Tibial artery (tissue), 4 donors: ENCODE data around the gene STK17B.
"Not testable (repeated sequence)": the region's sequence is repeated elsewhere in the genome, so short reads cannot be mapped to it uniquely, and the experiment has no call there.

Source experiments
- DNase-seq, 2 donors: peaks; one replicate each; pipeline ENCODE4 v3.0.0-alpha.2; 2019
- H3K27ac ChIP-seq, 2 donors: fragments of 200-600 bp; sonication (generic) in 1 of 2; 1 replicate in 1 of 2; 2 replicates in 1 of 2; pipeline ENCODE4 v1.5.1; 2018 to 2019; ENCODE audit warnings: mild to moderate bottlenecking in 1 of 2
- H3K27me3 ChIP-seq, 2 donors: fragments of 200-600 bp; sonication (generic) in 1 of 2; one replicate each; pipeline versions ENCODE4 v1.5.1 to v1.6.0; 2016 to 2019
- H3K36me3 ChIP-seq, 3 donors: fragments of 200-600 bp; sonication (generic) in 2 of 3; one replicate each; pipeline ENCODE4 v1.5.1; 2016 to 2019; ENCODE audit warnings: mild to moderate bottlenecking in 2 of 3
- H3K4me1 ChIP-seq, 4 donors: fragments of 200-600 bp; sonication (generic) in 2 of 4; 1 replicate in 3 of 4; 2 replicates in 1 of 4; pipeline ENCODE4 v1.5.1; 2016 to 2019
- H3K4me3 ChIP-seq, 2 donors: fragments of 200-600 bp; sonication (generic) in 1 of 2; 1 replicate in 1 of 2; 2 replicates in 1 of 2; pipeline ENCODE4 v1.5.1; 2018 to 2019; ENCODE audit warnings: mild to moderate bottlenecking in 2 of 2
- H3K9me3 ChIP-seq, 3 donors: fragments of 200-600 bp; sonication (generic) in 1 of 3; one replicate each; pipeline ENCODE4 v1.5.1; 2016 to 2019
- intact Hi-C: fragments of 100-400 bp; cut with DNase I; formaldehyde crosslinking; loops from one replicate; pipeline ENCODE4 v1.15.0; 2023; ENCODE audit warnings: low total_unique reads
- TF ChIP-seq, protein P1 (sequence below), 2 experiments: fragments of 200-600 bp in 1 of 2; fragments of 450-650 bp in 1 of 2; IDR thresholded peaks; one replicate each; pipeline ENCODE4 v1.5.1; 2017 to 2019; ENCODE audit warnings: antibody characterized with exemption in 2 of 2, mild to moderate bottlenecking in 1 of 2, moderate library complexity in 1 of 2

Gene STK17B

DNA sequence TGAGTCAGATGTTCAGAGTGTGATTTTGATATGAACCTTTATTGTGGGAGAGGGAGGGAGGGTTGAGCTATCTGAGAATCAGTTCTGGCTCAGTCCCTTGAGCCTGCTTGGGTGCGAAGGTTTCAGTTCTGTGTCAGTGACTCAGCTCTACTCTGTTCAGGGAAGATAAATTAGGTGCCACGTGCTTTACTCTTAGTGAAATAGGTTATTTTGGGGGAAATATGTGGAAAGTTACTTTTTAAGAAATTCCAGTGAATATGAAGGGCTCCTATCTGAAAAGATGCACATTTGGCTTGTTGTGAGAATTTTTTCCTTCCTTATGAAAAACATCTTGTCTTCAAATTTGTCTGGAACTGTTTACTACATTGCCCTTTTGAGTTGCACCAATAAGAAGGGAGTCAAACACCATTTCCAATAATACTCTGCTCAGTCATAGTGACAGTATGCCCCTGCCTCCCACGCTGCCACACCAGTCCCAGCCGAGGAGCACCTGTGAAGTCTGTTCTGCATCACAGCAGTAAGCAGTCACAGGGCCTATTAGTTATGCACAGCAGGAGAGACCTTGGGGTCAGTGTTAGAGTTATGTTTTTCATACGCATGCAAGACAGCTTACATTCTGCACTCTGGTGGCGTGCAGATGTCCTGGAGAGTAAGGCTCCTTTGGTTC lies 69.9 kb downstream of the STK17B start:
- intact Hi-C loops = no loop called here
- H3K4me3 ChIP-seq = no peak overlapping the region
- H3K9me3 ChIP-seq = no peaks in the 10 kb centered on the region
- DNase-seq = no peak
- no peaks in the 10 kb centered on the region for H3K36me3 ChIP-seq
- no peak overlapping the region for H3K27ac ChIP-seq
- TF ChIP-seq, protein P1, sequence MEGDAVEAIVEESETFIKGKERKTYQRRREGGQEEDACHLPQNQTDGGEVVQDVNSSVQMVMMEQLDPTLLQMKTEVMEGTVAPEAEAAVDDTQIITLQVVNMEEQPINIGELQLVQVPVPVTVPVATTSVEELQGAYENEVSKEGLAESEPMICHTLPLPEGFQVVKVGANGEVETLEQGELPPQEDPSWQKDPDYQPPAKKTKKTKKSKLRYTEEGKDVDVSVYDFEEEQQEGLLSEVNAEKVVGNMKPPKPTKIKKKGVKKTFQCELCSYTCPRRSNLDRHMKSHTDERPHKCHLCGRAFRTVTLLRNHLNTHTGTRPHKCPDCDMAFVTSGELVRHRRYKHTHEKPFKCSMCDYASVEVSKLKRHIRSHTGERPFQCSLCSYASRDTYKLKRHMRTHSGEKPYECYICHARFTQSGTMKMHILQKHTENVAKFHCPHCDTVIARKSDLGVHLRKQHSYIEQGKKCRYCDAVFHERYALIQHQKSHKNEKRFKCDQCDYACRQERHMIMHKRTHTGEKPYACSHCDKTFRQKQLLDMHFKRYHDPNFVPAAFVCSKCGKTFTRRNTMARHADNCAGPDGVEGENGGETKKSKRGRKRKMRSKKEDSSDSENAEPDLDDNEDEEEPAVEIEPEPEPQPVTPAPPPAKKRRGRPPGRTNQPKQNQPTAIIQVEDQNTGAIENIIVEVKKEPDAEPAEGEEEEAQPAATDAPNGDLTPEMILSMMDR (IDR thresholded peaks at IDR 0.05) = no peak
- H3K4me1 ChIP-seq = no peaks in the 10 kb centered on the region
- no peaks in the 10 kb centered on the region for H3K27me3 ChIP-seq

DNA sequence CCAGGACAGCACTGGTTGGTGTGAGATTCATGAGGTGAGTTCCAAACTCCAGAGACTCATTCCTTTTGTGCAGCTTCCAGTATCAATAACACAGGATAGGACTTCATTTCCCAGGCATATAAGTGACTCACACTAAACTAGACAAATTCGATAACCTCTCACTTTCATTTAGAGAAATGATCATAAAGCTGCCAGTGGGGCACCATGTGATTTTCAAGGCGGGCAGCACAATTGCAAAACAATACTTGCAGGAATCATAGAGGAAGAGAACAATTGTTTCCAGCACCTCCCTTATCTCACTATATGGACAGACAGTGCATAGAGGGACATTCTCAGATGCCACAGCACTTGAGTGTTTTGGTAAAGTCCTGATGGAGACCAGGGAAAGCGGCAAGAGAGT lies 71.5 kb downstream of the STK17B start:
- H3K4me3 ChIP-seq = no peak overlapping the region
- H3K4me1 ChIP-seq = no peaks in the 10 kb centered on the region
- TF ChIP-seq, protein P1 (IDR thresholded peaks at IDR 0.05) = no peak
- no peaks in the 10 kb centered on the region for H3K9me3 ChIP-seq
- intact Hi-C loops = no loop called here
- no peak overlapping the region for H3K27ac ChIP-seq
- no peak for DNase-seq
- no peaks in the 10 kb centered on the region for H3K36me3 ChIP-seq
- H3K27me3 ChIP-seq = no peaks in the 10 kb centered on the region

DNA sequence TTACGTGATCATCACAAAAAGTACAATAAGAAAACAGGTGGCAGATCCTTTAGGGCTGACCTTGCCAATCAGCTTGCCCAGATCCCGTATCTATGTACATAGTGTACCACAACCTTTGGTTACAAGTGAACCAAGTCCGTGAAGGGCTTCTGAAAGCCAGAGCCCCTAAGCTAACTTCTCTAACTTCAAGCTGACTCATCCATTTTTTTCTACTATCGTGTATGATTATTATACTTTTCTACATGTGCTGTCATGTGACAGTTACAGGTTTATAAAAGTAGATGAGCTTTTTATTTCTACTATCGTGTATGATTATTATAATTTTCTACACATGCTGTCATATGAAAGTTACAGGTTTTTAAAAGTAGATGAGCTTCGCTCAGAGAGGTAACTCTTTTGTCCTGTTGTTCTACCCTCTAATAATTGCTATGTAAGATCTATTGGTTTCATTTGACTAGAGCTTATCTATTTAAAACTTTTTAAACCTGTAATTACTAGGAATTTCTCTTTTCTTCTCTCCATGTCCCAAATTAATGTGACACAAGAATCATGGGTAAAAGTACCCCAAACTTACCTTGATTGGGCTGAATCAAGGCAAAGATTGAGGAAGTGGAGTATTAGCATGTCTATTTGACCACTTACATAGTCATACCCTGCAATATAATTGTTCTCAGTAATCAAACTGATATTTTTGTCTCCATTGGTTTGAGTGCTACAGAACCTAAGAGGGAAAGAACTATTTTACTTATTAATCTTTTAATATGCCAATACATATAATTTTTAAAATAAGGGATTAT lies 73.3 kb downstream of the STK17B start:
- H3K4me1 ChIP-seq = no peaks in the 10 kb centered on the region
- DNase-seq = no peak
- TF ChIP-seq, protein P1 (IDR thresholded peaks at IDR 0.05) = no peak
- H3K9me3 ChIP-seq = no peaks in the 10 kb centered on the region
- no peak overlapping the region for H3K4me3 ChIP-seq
- H3K27ac ChIP-seq = no peak overlapping the region
- intact Hi-C loops = no loop called here
- H3K36me3 ChIP-seq = no peaks in the 10 kb centered on the region
- H3K27me3 ChIP-seq = no peaks in the 10 kb centered on the region

DNA sequence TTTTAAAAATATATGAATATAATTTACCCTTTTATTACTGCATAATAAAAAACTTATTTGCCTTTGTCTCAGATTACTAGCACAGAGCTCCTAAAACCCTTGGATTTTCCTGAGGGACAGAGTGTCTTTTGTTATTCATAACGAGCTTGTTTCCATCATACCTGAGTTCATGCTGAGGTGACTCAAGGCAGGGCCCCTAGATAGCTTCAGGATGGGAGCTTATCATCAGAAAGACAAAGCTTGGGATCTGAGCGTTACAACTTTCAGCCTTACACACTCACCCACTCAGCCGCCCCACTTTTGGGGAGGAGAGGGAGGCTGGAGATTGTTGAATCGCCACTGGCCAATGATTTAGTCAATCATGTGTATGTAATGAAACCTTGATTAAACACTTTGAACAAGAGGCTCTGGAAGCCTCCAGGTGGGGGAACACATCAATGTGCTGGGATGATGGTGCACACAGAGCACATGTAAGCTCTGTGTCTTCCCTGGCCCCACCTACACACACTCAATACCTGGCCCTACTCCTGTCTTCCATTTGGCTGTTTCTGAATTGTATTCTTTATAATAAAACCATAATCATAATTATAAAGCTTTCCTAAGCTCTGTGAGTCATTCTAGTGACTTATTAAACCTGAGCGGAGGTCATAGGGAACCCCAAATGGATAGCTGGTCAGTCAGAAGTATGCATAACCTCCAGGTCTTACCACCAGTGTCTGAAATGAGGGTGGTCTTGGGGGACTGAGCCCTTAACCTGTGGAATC lies 74.2 kb downstream of the STK17B start:
- Histone ChIP-seq H3K27ac (no peak overlapping the region), H3K4me1 (no peaks in the 10 kb centered on the region), H3K4me3 (no peak overlapping the region), H3K36me3 (no peaks in the 10 kb centered on the region), H3K27me3 (no peaks in the 10 kb centered on the region), H3K9me3 (no peaks in the 10 kb centered on the region)
- TF ChIP-seq, protein P1 (IDR thresholded peaks at IDR 0.05) = no peak
- intact Hi-C loops = no loop called here
- DNase-seq = no peak

DNA sequence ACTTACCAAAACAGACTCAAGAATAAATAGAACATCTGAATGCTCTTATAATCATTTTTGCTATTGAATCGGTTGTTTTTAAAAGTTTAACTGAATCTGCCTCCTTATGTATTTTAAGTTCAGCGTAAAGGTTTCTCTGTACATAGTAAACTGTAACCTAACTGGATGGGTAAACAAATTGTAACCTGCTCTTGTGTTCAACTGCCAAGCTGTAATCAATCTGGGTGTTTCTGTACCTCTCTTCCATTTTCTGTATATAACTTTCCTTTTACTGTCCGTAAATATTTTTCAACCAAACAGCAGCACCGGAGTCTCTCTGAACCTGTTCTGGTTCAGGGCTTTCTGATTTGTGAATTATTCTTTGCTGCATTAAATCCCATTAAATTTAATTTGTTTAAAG lies 75.1 kb downstream of the STK17B start:
- TF ChIP-seq, protein P1 (IDR thresholded peaks at IDR 0.05) = no peak
- Histone ChIP-seq H3K9me3 (no peaks in the 10 kb centered on the region), H3K27ac (no peak overlapping the region), H3K4me1 (no peaks in the 10 kb centered on the region), H3K36me3 (no peaks in the 10 kb centered on the region), H3K27me3 (no peaks in the 10 kb centered on the region), H3K4me3 (no peak overlapping the region)
- intact Hi-C loops = no loop called here
- DNase-seq = no peak

DNA sequence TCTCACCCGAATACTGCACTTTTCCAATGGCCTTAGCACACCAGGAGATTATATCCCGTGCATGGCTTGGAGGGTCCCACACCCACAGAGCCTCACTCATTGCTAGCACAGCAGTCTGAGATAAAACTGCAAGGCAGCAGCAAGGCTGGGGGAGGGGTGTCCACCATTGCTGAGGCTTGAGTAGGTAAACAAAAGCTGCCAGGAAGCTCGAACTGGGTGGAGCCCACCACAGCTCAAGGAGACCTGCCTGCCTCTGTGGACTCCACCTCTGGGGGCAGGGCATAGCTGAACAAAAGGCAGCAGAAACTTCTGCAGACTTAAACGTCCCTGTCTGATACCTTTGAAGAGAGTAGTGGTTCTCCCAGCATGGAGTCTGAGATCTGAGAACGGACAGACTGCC lies 81.9 kb downstream of the STK17B start:
- not testable (repeated sequence) for H3K4me3 ChIP-seq, H3K9me3 ChIP-seq, H3K27me3 ChIP-seq, H3K27ac ChIP-seq, DNase-seq, H3K36me3 ChIP-seq, H3K4me1 ChIP-seq
- intact Hi-C loops = loop anchor here (10.0 kb wide), 2 partner anchors 195 to 245 kb away; no protein-coding TSS in a partner anchor
